Neutrophil (primary cell): ENCODE results near the gene KCTD10.

Experiments
- H3K27ac ChIP-seq: fragments of 200-600 bp; sonication (generic); 2 replicates; pipeline ENCODE4 v1.5.1; 2016; ENCODE audit warnings: mild to moderate bottlenecking, moderate library complexity
- H3K27me3 ChIP-seq: fragments of 200-600 bp; sonication (generic); 2 replicates; pipeline ENCODE4 v1.6.0; 2016; ENCODE audit warnings: mild to moderate bottlenecking
- H3K36me3 ChIP-seq: fragments of 200-600 bp; sonication (generic); 2 replicates; pipeline ENCODE4 v1.5.1; 2017
- H3K4me1 ChIP-seq, 2 experiments: fragments of 200-600 bp in 1 of 2; sonication (generic) in 1 of 2; 1 replicate in 1 of 2; 2 replicates in 1 of 2; pipeline versions ENCODE4 v1.5.1 to v1.6.1; 2013 to 2016; ENCODE audit warnings: low read depth in 1 of 2, low read length in 1 of 2, mild to moderate bottlenecking in 1 of 2, moderate library complexity in 1 of 2; ENCODE audit not compliant: control insufficient read depth in 1 of 2, insufficient read depth in 1 of 2
- H3K4me3 ChIP-seq, 2 experiments: fragments of 200-600 bp in 1 of 2; sonication (generic) in 1 of 2; 1 replicate in 1 of 2; 2 replicates in 1 of 2; pipeline ENCODE4 v1.5.1; 2013 to 2016; ENCODE audit warnings: low read depth in 1 of 2, low read length in 1 of 2, mild to moderate bottlenecking in 1 of 2, moderate library complexity in 1 of 2
- H3K9me3 ChIP-seq: fragments of 200-600 bp; sonication (generic); 2 replicates; pipeline ENCODE4 v1.5.1; 2016
- TF ChIP-seq, protein P1 (sequence below): fragments of 200-600 bp; sonication (generic); IDR thresholded peaks from 2 replicates; pipeline ENCODE4 v1.5.1; 2016; ENCODE audit warnings: antibody characterized with exemption

KCTD10 gene

GRCh38 chr12:109489955-109490565 is 13.0 kb upstream of the KCTD10 start:
- Histone ChIP-seq H3K27ac (no peak overlapping the region), H3K9me3 (no peaks in the 10 kb centered on the region), H3K27me3 (no peaks in the 10 kb centered on the region), H3K4me1 (no peaks in the 10 kb centered on the region), H3K4me3 (no peak overlapping the region), H3K36me3 (peaks cover 98% of the 10 kb centered on the region)
- TF ChIP-seq, protein P1, sequence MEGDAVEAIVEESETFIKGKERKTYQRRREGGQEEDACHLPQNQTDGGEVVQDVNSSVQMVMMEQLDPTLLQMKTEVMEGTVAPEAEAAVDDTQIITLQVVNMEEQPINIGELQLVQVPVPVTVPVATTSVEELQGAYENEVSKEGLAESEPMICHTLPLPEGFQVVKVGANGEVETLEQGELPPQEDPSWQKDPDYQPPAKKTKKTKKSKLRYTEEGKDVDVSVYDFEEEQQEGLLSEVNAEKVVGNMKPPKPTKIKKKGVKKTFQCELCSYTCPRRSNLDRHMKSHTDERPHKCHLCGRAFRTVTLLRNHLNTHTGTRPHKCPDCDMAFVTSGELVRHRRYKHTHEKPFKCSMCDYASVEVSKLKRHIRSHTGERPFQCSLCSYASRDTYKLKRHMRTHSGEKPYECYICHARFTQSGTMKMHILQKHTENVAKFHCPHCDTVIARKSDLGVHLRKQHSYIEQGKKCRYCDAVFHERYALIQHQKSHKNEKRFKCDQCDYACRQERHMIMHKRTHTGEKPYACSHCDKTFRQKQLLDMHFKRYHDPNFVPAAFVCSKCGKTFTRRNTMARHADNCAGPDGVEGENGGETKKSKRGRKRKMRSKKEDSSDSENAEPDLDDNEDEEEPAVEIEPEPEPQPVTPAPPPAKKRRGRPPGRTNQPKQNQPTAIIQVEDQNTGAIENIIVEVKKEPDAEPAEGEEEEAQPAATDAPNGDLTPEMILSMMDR, result no peak

- TF ChIP-seq, protein P1, result no peak
- H3K4me3 ChIP-seq, result no peak overlapping the region
- peaks cover 98% of the 10 kb centered on the region for H3K36me3 ChIP-seq
- H3K4me1 ChIP-seq, result no peaks in the 10 kb centered on the region
- no peaks in the 10 kb centered on the region for H3K27me3 ChIP-seq
- H3K9me3 ChIP-seq, result no peaks in the 10 kb centered on the region
- H3K27ac ChIP-seq, result no peak overlapping the region
Observed at GRCh38 chr12:109489016-109489954, 12.2 kb upstream of the KCTD10 start.

DNA sequence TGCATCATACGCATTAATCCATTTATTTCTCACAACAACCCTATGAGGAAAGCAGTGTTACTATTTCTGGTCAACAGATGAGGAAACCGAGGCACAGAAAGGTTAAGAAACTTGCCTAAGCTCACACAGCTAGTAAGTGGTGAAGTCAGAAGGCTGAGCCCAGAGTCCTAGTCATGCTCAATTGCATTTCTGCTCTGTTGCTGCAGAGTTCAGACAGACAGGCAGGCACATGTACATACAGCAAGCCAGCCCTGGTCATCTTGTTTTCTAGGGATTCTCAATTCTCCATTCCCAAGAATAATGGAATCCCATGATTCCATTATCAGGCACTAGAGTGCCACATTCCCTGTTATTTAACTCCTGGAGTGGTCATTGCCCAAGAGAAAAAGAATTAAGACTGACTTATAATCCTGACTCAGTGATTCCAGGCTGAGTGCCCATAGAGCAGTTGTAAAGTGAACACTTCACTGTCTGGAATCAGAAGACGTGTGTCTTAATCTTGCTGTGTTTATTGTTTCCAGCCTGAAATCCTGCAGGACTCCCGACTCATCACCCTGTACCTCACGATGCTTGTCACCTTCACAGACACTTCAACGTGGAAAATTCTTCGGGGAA is 11.1 kb upstream of the KCTD10 start:
- Histone ChIP-seq H3K4me3 (no peak overlapping the region), H3K27me3 (no peaks in the 10 kb centered on the region), H3K36me3 (peaks cover 99% of the 10 kb centered on the region), H3K9me3 (no peaks in the 10 kb centered on the region), H3K4me1 (no peaks in the 10 kb centered on the region), H3K27ac (no peak overlapping the region)
- TF ChIP-seq, protein P1, result no peak

GRCh38 chr12:109487181-109488050 is 10.3 kb upstream of the KCTD10 start:
- TF ChIP-seq, protein P1, result no peak
- Histone ChIP-seq H3K27me3 (no peaks in the 10 kb centered on the region), H3K4me1 (no peaks in the 10 kb centered on the region), H3K27ac (no peak overlapping the region), H3K36me3 (peaks cover 98% of the 10 kb centered on the region), H3K4me3 (no peak overlapping the region), H3K9me3 (no peaks in the 10 kb centered on the region)

- TF ChIP-seq, protein P1, result no peak
- Histone ChIP-seq H3K36me3 (peaks cover 76% of the 10 kb centered on the region), H3K27ac (no peak overlapping the region), H3K4me3 (no peak overlapping the region), H3K27me3 (no peaks in the 10 kb centered on the region), H3K9me3 (no peaks in the 10 kb centered on the region), H3K4me1 (no peaks in the 10 kb centered on the region)
Observed at GRCh38 chr12:109485201-109485600, 8.1 kb upstream of the KCTD10 start.
